Measurements from ENCODE around the gene DSN1.
A peak's percentile ranks its signal among the peaks of the same experiment; 100 is the strongest.
"Not testable (repeated sequence)": the region's sequence is repeated elsewhere in the genome, so short reads cannot be mapped to it uniquely, and the experiment has no call there.

The DSN1 gene

GRCh38 chr20:36773597-36774390 lies at the start of gene DSN1:
TSS of gene DSN1 (minus strand) at chr20:36773763. CDS start at chr20:36771458, 2,305 bp downstream.
- DNase-seq (ENCODE audit: low spot score), result peak; percentile 96

DNA sequence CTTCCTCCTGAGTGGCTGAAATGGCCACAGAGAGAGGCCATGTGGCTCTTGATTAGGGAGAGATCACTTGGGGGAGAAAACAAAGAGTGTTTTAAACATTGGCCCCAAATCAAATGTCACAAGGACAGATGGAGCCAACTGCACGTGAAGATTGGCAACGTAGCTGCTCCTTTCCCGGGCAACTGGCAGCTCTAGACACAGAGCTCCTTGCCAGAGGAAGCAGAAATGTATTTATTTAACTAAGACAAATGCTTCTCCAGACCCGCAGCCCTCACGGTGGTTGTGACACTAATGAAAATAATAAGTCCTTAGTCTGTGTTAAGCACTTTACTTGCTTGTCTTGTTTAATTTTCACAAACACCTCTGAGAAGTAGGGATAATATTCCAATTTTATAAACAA lies 49.6 kb upstream of the DSN1 start:
- DNase-seq (ENCODE audit: low spot score), result no peak

GRCh38 chr20:36821964-36822437 lies 48.4 kb upstream of the DSN1 start:
- DNase-seq (ENCODE audit: low spot score), result no peak

DNA sequence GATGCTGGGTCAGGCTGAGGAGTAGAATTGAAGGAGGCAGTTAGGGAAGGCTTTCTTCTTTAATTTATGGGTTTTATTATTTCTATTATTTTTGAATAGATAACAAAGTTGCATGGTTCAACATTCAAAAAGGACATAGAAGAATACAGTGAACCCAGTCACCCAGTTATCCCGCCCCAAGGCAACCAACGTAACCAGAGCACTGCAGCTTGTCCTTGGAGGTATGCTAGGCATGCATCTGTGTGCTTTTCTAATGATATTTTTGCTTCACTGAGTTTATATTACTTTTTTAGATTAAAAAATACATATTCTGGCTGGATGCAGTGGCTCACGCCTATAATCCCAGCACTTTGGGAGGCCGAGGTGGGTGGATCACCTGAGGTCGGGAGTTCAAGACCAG lies 47.4 kb upstream of the DSN1 start:
- no peak for DNase-seq (ENCODE audit: low spot score)

GRCh38 chr20:36820073-36820472 lies 46.5 kb upstream of the DSN1 start:
- no peak for DNase-seq (ENCODE audit: low spot score)

- no peak for DNase-seq (ENCODE audit: low spot score)
These were observed 46.1 kb upstream of the DSN1 start for GRCh38 chr20:36819659-36820058.

DNA sequence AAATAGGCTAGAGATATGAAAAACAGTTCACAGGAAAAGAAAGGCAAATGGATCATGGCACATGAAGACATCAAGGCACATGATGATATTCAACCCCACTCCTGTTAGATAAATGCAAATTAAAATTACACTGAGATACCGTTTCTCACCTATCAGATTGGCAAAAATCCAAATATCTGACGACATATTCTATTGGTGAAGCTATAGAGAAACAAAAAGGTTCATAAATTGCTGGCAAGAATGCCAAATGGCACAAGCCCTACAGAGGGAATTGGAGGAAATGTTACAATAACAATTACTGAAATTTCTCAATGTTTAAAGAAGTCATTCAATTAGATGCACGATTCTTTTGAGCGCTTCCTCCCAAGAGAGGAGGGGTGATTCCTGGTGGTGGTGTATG lies 45.3 kb upstream of the DSN1 start:
- DNase-seq (ENCODE audit: low spot score), result no peak

GRCh38 chr20:36818185-36818584 lies 44.6 kb upstream of the DSN1 start:
- no peak for DNase-seq (ENCODE audit: low spot score)

DNA sequence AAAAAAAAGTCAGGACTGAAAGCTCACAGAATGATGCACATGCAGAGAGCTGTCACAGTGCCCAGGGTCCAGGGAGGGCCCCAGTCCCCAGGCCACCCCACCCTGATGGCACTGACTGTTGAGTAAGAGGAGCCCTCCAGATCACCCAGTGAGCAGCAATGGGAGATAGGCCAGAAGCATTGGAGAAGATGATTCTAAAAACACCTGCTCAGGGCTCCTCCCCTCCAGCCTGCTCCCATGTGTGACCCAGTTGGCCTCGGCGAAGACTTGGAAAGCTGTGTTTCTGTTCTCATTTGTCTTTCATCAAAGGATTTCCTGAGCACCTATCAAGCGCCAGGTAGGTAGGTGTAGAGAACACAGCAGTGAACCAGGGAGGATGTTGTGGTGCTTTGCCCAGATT lies 43.9 kb upstream of the DSN1 start:
- DNase-seq (ENCODE audit: low spot score), result no peak

GRCh38 chr20:36815454-36816091 lies 42.0 kb upstream of the DSN1 start:
- DNase-seq (ENCODE audit: low spot score), result no peak

- DNase-seq (ENCODE audit: low spot score), result no peak
These were observed 39.3 kb upstream of the DSN1 start for GRCh38 chr20:36812594-36813463.

- DNase-seq (ENCODE audit: low spot score), result peak; percentile 40
These were observed 35.0 kb upstream of the DSN1 start for GRCh38 chr20:36808317-36809257.

DNA sequence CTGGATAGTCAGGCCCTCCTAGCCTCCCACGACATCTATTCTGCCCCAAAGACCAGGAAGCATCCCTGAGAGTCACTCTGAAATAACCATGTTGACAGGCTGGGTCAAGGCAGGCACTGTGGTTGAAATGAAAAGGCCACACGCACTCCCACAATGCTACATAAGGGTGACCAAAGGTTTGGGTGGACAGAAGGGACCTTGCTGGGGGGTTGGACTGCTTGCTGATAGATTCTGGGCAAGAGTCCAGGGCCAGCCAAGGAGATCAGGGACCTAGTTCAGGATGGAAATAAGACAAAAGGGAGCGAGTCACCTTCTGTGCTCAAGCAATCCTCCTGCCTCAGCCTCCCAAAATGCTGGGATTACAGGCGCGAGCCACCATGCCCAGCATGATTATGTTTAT lies 32.5 kb upstream of the DSN1 start:
- no peak for DNase-seq (ENCODE audit: low spot score)

DNA sequence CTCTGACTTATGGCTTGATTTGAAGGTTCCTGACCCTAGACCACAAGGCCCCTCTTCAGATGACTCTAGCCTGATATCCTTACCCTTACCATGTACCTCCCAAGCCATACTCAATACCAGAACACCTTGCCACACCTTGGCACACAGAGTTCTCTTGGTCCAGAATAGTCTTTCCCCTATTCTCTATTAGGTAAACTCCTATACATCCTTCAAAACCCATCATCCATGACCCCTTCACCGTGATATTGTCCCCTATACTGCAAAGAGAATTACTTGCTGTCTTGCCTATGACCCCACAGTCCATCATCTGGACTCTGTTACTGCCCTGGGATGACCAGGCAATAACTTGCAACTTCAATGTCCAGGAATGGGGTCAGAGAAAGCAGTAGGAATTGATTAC lies 31.8 kb upstream of the DSN1 start:
- DNase-seq (ENCODE audit: low spot score), result no peak

- DNase-seq (ENCODE audit: low spot score), result no peak
These were observed 30.9 kb upstream of the DSN1 start for GRCh38 chr20:36804425-36804824.

DNA sequence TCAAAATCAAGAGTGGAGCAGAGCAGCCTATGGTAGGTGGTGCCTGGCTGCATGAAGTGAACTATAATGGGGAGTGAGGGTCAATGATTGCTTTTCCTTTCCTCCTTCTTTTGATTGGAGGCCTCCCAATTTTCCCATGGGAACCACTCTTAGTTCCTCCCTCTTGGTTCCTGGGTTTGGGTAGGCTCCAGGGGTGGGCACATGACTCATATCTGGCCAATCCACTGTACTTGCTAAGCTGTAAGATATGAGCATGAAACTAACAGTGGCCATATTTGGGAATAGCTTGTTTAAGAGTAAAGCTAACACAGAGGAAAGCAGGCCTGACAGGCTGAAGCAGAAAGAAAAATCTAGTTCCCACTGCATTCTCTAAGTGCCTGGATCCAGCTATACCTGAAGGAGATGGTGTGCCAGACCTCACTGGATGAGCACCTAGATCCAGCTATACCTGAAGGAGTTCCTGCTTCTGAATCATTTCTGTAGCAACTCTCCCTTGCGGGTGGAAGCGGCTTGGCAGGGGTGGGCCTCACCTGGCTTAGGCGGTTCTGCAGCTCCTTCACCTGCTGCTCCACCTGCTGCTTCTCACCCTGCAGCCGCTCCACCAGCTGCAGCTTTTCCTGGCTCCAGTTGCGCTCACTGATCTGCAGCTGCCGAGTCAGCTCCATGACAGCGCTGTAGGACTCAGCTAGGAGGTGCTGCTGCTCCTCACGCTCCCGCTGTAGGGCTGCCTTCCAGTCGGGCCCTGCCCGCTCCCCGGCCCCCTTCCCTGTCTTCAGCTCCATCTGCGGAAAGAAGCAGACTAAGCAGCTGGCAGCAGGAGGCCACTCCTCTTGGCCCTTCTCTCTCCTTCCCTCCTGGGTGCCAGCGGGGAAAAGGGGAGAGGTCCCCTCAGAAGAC lies 29.0 kb upstream of the DSN1 start:
- DNase-seq (ENCODE audit: low spot score), result no peak

- DNase-seq (ENCODE audit: low spot score), result no peak
These were observed 26.8 kb upstream of the DSN1 start for GRCh38 chr20:36800410-36800809.

- not testable (repeated sequence) for DNase-seq (ENCODE audit: low spot score)
These were observed 25.8 kb upstream of the DSN1 start for GRCh38 chr20:36799313-36799712.

DNA sequence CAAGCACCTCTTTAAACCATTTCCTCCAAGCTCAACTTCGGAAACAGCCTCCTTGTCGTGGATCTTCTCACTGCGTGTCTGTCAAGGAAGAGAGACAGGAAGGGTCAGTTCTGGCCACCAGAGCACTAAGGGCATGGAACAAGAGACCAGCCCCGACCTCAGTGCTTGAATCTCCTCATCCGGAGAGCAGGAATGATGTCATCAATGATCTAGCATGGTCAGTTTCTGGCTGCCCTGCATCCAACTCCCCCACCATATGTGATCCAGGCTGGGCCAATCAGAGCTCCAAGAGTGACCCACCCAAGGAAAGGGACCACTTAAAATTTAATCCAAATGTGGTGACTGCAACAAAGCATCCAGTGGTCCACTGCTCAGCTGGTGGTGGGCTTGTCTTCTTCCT lies 23.3 kb upstream of the DSN1 start:
- DNase-seq (ENCODE audit: low spot score), result no peak

DNA sequence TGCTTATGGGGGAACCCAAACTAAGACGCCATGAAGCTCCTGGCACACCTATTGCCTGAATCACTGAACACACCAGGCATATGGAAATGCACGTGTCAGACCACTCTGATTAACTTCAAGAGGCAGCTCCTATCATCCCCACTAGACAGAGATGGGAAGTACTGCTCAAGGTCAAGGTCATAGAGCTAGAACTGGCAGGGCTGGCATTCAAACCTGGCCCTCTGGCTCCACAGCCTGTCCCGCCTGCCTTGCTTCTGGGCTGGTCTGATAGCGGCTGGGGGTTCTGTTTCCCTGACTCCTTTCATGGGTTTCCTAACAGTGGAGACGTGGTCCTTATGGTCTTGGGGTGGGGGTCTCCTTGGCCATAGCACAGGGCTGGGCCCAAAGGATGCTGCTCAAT lies 22.6 kb upstream of the DSN1 start:
- DNase-seq (ENCODE audit: low spot score), result no peak

Data from kidney capillary endothelial cell (primary cell).